GM21360 (cell line): ENCODE data around the gene TCF7L2.

Experiments
- ATAC-seq: cut with Tn5 transposase; IDR thresholded peaks from one replicate; pipeline ENCODE4 v1.9.1; 2021; ENCODE audit warnings: mild to moderate bottlenecking, moderate library complexity; ENCODE audit not compliant: unreplicated experiment

Gene TCF7L2

GRCh38 chr10:112945811-112946210, 4.2 kb upstream of the TCF7L2 start:
- no peak for ATAC-seq

- ATAC-seq = no peak
These were observed 3.4 kb upstream of the TCF7L2 start for GRCh38 chr10:112946649-112947048.

- ATAC-seq = no peak
These were observed 1.9 kb upstream of the TCF7L2 start for GRCh38 chr10:112948196-112948595.

GRCh38 chr10:112949143-112949823, 764 bp upstream of the TCF7L2 start:
- no peak for ATAC-seq

GRCh38 chr10:112950714-112951358, 789 bp downstream of the TCF7L2 start:
- ATAC-seq = no peak

GRCh38 chr10:112951359-112952281, 1.6 kb downstream of the TCF7L2 start:
- no peak for ATAC-seq

- ATAC-seq = no peak
These were observed 2.5 kb downstream of the TCF7L2 start for GRCh38 chr10:112952282-112953173.

- ATAC-seq = no peak
These were observed 3.4 kb downstream of the TCF7L2 start for GRCh38 chr10:112953174-112954159.

GRCh38 chr10:112954974-112955581, 5.0 kb downstream of the TCF7L2 start:
- ATAC-seq = no peak

GRCh38 chr10:112955582-112956421, 5.8 kb downstream of the TCF7L2 start:
- no peak for ATAC-seq

GRCh38 chr10:112956631-112957350, 6.7 kb downstream of the TCF7L2 start:
- ATAC-seq = no peak

- ATAC-seq = no peak
These were observed 7.6 kb downstream of the TCF7L2 start for GRCh38 chr10:112957640-112958092.

GRCh38 chr10:112958275-112958995, 8.4 kb downstream of the TCF7L2 start:
- no peak for ATAC-seq

GRCh38 chr10:112959207-112959838, 9.3 kb downstream of the TCF7L2 start:
- no peak for ATAC-seq

GRCh38 chr10:112960151-112960681, 10.2 kb downstream of the TCF7L2 start:
- ATAC-seq = no peak

- no peak for ATAC-seq
These were observed 11.6 kb downstream of the TCF7L2 start for GRCh38 chr10:112961609-112962008.
